GM21619 (cell line): ENCODE measurements around the gene PTMS.

Experiments used
- ATAC-seq: cut with Tn5 transposase; IDR thresholded peaks from one replicate; pipeline ENCODE4 v1.9.1; 2021; ENCODE audit not compliant: unreplicated experiment

PTMS gene

GRCh38 chr12:6771509-6772330 is 5.6 kb downstream of the PTMS start:
- no peak for ATAC-seq

DNA sequence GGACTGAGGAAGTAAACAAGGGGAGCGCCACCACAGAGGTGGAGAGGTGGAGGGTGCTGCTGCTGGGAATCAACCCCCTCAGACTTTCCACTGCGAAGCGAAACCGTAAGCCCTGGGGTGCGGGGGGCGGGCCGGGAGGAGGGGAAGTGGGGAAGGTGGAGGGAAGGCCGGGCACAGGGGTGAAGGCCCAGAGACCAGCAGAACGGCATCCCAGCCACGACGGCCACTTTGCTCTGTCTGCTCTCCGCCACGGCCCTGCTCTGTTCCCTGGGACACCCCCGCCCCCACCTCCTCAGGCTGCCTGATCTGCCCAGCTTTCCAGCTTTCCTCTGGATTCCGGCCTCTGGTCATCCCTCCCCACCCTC is 6.2 kb downstream of the PTMS start, which contains the start of gene LAG3:
Gene LAG3 (plus strand): TSS at position 190 of the 365 bp plus-strand sequence. CDS start 333 bp downstream, outside the sequence.
- ATAC-seq = no peak

DNA sequence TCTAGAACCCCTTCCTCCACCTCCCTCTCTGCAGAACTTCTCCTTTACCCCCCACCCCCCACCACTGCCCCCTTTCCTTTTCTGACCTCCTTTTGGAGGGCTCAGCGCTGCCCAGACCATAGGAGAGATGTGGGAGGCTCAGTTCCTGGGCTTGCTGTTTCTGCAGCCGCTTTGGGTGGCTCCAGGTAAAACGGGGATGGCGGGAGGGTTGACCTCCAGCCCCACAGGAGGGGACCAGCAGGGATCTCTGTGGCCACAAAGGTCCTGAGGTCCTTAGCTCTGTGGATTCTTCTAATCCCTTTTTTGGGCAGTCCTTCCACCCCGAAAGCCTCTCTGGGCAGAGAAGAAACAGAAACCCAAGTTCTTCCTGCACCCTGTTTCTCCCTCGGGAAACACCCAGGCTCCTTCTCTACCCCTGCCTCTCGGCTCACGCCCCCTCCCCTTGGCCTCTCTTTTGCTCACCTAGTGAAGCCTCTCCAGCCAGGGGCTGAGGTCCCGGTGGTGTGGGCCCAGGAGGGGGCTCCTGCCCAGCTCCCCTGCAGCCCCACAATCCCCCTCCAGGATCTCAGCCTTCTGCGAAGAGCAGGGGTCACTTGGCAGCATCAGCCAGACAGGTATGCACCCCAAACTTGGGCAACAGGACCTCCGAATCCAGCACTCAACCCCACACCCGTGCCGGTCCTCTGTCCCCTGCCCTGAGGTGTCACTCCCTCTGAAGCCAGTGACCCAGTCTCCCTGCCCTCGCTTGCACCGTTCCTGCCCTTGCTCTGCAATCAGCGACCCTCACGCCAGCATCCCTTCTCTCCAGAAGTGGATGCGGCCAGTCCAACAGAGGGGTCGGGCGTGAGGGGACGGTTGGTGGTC is 6.8 kb downstream of the PTMS start:
- ATAC-seq = no peak

DNA sequence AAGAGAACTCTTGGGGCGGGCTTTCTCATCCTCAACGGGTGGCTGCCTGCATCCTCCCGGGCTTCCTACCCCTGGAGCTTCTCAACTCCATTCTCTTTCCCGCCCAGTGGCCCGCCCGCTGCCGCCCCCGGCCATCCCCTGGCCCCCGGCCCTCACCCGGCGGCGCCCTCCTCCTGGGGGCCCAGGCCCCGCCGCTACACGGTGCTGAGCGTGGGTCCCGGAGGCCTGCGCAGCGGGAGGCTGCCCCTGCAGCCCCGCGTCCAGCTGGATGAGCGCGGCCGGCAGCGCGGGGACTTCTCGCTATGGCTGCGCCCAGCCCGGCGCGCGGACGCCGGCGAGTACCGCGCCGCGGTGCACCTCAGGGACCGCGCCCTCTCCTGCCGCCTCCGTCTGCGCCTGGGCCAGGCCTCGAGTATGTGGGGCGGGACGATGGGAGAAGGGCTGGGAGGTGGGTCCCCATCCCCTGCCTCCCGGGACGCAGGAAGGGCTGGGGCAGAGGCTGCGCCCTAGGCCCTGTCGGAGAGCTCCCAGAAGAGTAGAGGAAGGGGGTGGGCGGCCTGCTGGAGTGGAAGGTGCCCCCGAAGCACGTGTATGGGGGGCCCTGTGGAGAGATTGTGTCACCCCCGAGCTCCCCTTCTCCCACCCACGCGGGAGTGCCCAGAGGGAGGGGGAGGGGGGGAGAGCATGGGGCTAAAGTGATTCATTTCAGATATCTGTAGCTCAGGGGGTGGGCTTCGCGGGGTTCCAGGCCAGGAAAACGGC is 7.6 kb downstream of the PTMS start:
- ATAC-seq = no peak

DNA sequence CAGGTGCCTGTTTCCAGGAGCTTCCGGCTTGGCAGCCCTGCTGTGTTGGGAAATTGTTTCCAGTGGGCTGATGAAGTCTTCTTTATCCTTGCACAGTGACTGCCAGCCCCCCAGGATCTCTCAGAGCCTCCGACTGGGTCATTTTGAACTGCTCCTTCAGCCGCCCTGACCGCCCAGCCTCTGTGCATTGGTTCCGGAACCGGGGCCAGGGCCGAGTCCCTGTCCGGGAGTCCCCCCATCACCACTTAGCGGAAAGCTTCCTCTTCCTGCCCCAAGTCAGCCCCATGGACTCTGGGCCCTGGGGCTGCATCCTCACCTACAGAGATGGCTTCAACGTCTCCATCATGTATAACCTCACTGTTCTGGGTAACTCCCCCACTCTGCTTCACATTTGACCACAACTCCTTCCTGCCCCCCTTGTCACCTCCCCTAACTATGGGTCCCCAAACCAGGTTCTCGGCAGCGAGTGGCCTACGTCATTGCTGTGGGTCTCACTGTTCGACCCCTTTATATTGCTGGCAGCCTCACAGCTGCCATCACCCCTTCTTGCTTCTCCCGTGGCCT is 8.4 kb downstream of the PTMS start:
- no peak for ATAC-seq

DNA sequence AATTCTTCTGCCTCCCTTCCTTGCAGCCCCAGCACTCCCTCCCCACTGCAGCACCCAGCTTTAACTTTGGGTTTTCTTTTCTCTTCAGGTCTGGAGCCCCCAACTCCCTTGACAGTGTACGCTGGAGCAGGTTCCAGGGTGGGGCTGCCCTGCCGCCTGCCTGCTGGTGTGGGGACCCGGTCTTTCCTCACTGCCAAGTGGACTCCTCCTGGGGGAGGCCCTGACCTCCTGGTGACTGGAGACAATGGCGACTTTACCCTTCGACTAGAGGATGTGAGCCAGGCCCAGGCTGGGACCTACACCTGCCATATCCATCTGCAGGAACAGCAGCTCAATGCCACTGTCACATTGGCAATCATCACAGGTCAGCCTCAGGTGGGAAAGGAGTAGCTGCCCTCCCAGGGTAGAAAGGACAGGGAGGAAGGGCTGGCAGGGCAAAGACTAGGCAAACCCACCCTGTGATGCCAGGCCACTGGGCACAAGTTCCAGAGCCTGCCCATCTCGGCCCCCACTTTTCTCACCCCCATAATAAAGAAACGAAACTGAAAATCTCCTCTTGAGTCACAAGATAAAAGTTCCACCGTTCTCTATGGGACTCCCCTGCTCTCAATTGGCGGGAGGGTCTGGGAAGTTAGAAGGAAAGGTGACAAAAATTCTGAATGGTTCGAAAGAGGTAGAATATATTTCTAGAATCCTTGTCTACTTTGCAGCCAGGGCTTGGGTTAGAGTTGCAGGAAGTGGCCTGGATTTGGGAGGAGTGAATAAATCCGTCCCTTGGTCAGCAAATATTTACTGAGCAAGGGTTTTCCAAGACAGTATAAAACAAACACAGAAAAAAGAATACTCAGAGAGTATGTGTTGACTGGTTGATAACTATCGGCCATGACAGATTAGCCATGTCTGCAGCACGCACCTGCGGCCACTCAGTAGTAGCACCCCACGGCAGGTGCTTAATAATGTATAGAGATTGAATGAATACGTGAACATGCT is 9.3 kb downstream of the PTMS start:
- ATAC-seq = no peak

GRCh38 chr12:6777386-6777785 is 11.2 kb downstream of the PTMS start:
- ATAC-seq = no peak

DNA sequence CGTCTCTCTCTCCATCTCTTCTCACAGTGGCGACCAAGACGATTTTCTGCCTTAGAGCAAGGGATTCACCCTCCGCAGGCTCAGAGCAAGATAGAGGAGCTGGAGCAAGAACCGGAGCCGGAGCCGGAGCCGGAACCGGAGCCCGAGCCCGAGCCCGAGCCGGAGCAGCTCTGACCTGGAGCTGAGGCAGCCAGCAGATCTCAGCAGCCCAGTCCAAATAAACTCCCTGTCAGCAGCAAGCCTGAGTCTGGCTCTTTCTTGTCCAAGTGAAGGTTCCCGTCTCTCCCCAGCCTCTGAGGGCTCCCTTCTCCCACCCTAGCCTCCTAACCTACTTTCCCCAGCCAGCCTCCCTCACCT is 12.0 kb downstream of the PTMS start:
- no peak for ATAC-seq

DNA sequence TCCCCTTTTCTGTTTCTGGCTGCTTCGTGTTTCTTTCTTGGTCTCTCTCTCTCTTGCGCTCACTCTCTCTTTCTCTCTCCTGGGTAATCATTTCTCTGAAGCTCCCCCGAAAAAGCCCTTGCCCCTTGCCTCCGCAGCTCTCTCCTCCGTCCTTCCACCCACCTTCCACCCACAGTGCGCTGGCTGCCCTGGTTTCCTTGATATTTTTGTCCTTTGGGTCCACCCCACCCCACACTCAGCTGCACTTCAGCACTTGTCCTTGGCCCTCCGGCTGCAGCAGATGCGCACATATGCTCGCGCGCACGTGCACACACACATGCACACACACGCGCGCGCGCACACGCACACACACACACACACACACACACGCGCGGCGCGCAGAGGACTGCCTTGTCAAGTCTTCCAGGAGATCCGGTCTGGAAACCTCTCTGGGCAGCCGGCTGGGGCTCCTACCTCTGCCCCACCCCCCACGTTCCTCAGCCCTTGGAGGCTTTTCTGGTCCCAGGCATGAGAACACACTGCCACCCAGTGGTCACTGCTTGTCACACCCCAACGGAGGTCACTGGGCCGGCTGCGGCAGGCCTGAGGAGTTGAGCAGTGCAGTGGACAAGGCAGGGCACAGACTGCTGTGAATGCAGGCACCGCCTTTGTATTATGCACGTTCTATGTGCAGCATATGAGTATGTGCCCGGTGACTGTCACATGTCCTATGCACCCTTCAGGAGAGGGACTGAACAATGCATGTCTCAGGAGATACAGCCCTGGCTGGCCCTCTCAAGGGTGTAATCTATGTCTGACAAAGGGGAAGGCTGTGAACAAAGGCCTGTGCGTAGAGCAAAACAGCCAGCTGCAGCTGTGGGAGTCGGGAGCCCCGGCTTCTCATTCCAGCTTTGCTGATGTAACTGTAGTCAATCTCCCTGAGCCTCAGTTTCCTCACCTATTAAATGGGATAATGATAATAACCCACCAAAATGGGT is 12.7 kb downstream of the PTMS start:
- ATAC-seq = peak; percentile 87

GRCh38 chr12:6779708-6780432 is 13.7 kb downstream of the PTMS start:
- no peak for ATAC-seq

- ATAC-seq = no peak
These were observed 14.4 kb downstream of the PTMS start for GRCh38 chr12:6780573-6780972.

- no peak for ATAC-seq
These were observed 16.0 kb downstream of the PTMS start for GRCh38 chr12:6782119-6782518.

DNA sequence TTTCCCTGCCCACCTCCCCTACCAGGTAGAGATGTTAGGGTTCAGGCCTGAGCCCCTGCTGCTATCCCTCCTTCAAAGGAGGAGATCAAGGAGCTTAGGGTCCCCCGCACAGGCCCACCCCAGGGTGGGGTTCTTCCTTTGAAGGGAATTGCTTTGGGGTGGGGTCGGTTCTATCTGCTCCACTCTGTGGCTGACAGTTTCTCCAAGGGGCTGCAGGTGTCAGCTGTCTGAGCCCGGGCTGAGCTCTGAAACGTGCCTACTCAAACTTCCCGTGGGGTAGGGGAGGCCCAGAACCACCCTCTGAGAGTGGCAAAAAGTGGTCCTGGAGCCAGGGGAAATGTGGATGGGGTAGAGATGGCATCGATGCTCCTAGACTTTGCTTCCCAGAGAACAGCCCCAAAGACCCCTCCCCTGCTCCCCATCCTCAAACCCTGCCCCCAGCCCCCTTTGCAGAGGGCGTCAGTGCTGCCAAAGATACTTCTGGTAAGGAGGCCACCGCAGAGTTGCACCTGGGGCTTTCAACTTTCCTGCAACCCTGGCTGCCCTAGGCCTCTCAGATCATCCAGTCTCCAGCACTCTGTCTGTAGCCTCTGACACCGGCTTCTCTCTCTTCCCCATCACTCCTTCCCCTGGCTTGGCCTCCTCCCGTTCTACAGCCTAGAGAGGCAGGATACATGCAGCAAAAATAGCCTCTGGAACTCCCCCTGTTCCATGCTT is 16.8 kb downstream of the PTMS start:
- no peak for ATAC-seq

GRCh38 chr12:6783828-6784227 is 17.7 kb downstream of the PTMS start:
- ATAC-seq = no peak

DNA sequence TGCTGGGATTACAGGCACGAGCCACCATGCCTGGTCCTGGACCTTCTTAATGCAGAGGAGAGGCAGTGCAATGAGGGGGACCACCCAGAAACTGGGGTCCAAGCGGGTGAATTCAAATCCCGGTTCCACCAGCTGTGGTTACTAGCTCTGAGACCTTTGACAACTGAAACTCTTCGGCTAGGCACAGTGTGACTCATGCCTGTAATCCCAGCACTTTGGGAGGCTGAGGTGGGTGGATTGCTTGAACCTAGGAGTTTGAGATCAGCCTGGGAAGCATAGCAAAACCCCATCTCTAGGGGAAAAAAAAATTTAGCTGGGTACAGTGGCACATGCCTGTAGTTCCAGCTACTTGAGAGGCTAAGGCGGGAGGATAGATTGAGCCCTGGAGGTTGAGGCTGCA is 18.1 kb downstream of the PTMS start:
- no peak for ATAC-seq

DNA sequence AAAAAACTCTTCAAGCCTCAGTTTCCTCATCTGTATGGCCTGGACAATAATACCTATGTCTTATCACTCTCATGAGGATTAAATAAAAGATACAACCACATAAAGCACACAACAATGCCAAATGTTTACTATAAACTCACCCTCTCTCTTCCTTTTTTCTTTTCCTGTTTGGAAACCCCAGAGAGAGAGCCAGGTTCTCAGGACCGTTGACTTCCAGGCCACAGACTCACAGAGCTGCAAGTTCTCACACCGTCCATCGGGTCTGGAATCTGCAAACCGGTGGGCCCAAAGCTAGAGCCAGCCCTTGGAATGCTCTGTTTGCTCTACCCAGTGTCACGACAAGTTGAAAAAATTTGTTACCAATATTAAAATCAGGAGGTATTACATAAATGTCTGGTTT is 18.6 kb downstream of the PTMS start:
- ATAC-seq = no peak

DNA sequence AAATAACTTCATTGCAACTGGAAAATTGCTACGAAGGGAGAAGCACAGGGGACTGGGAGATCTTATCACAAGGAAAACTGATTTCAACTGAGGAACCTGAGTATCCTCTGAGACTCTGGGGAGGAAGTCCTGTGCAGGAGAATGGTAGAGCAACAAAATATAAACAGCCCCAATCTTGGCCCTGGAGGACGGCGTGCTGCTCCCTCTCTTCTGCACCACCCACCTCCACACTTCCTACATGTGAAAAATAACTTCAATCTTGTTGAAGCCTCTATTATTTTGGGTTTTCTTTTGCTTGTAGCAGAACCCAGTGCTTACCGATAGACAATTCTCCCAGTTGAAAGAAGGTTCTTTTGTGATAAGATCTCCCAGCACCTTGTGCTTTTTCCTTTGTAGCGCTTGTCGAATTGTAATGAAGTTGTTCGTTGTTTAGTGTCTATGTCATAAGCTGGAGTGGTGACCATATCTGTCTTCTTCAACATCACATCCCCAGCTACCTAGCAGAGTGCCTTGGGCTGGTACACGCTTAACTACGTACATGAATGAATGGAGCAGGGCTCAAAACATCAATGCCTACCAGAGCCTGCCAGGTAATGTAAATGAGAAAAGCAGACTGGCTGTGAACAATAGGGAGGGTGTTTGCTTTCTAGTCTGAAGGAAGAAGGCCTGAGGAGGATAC is 20.4 kb downstream of the PTMS start:
- no peak for ATAC-seq
